HG02885 (cell line): Measurements from ENCODE around the gene SCARB2.
"Not testable (repeated sequence)": the region's sequence is repeated elsewhere in the genome, so short reads cannot be mapped to it uniquely, and the experiment has no call there.

Experiments used
- ATAC-seq: cut with Tn5 transposase; IDR thresholded peaks from one replicate; pipeline ENCODE4 v1.9.1; 2021; ENCODE audit warnings: mild to moderate bottlenecking; ENCODE audit not compliant: unreplicated experiment, poor library complexity

SCARB2 gene

GRCh38 chr4:76213415-76214176 is at the start of gene SCARB2:
TSS of gene SCARB2 (minus strand) at chr4:76213824. CDS start at chr4:76213543, 281 bp downstream.
- peak; percentile 74 for ATAC-seq

- ATAC-seq: no peak
These were observed 46.9 kb upstream of the SCARB2 start for GRCh38 chr4:76260571-76260970.

GRCh38 chr4:76257824-76258223 is 44.2 kb upstream of the SCARB2 start:
- no peak for ATAC-seq

GRCh38 chr4:76256968-76257367 is 43.3 kb upstream of the SCARB2 start:
- ATAC-seq: no peak

GRCh38 chr4:76256032-76256431 is 42.4 kb upstream of the SCARB2 start:
- ATAC-seq: no peak

GRCh38 chr4:76253511-76253910 is 39.9 kb upstream of the SCARB2 start:
- ATAC-seq: no peak

- no peak for ATAC-seq
These were observed 38.6 kb upstream of the SCARB2 start for GRCh38 chr4:76252271-76252653.

GRCh38 chr4:76251441-76252270 is 38.0 kb upstream of the SCARB2 start, which contains the start of gene FAM47E:
TSS of gene FAM47E (plus strand) at chr4:76251721. CDS start at chr4:76251747, 26 bp downstream.
- peak; percentile 42 for ATAC-seq

- no peak for ATAC-seq
These were observed 37.3 kb upstream of the SCARB2 start for GRCh38 chr4:76250962-76251361.

- ATAC-seq: no peak
These were observed 33.2 kb upstream of the SCARB2 start for GRCh38 chr4:76246852-76247251.

- no peak for ATAC-seq
These were observed 32.4 kb upstream of the SCARB2 start for GRCh38 chr4:76246025-76246424.

- ATAC-seq: not testable (repeated sequence)
These were observed 30.3 kb upstream of the SCARB2 start for GRCh38 chr4:76243877-76244276.

- ATAC-seq: no peak
These were observed 26.6 kb upstream of the SCARB2 start for GRCh38 chr4:76240236-76240635.

GRCh38 chr4:76238701-76239100 is 25.1 kb upstream of the SCARB2 start:
- no peak for ATAC-seq

- ATAC-seq: no peak
These were observed 24.6 kb upstream of the SCARB2 start for GRCh38 chr4:76238236-76238635.

GRCh38 chr4:76235915-76236314 is 22.3 kb upstream of the SCARB2 start:
- ATAC-seq: no peak

- ATAC-seq: no peak
These were observed 21.8 kb upstream of the SCARB2 start for GRCh38 chr4:76235407-76235806.

GRCh38 chr4:76234679-76235044 is 21.0 kb upstream of the SCARB2 start:
- ATAC-seq: no peak

GRCh38 chr4:76233967-76234678 is 20.5 kb upstream of the SCARB2 start:
- ATAC-seq: no peak

- no peak for ATAC-seq
These were observed 19.9 kb upstream of the SCARB2 start for GRCh38 chr4:76233529-76233928.

GRCh38 chr4:76233083-76233482 is 19.5 kb upstream of the SCARB2 start:
- ATAC-seq: no peak
